ENCODE results near the gene PCDHGA8. TPM values are rescaled to one million over a fixed set of nuclear protein-coding genes. Genes with fewer than 3 reads are reported as not detected.
"Not testable (repeated sequence)": the region's sequence is repeated elsewhere in the genome, so short reads cannot be mapped to it uniquely, and the experiment has no call there.

PCDHGA8 gene
- total RNA-seq: 0.07 and 0.15 TPM in 2 replicates

DNA sequence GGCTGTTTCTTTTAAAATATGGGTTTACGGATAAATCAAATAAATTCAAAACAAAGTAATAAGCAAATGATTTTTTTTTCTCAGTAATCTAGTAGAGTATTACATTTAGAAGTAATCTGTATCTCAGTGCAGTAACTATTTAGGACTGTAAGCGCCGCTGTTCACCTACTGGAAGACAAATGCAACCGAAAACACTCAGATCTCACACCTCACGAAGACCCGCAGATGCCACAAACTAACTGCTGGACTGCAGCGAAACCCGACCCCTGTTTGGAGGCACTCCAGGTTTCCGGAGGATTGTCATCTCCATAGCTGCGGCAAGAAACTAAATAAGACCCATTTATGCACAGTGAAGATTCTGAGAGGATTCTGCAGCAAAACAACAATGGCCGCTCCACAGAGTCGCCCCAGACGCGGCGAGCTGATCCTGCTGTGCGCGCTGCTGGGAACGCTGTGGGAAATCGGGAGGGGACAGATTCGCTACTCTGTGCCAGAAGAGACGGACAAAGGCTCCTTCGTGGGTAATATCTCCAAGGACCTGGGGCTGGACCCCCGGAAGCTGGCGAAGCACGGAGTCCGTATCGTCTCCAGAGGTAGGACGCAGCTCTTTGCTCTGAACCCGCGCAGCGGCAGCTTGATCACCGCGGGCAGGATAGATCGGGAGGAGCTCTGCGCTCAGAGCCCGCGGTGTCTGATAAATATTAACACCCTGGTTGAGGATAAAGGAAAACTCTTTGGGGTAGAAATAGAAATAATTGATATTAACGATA, at the start of gene PCDHGA8:
PCDHGA8 (plus strand) TSS at position 205 of the 770 bp plus-strand sequence; CDS start at position 386, 181 bp downstream.
- intact Hi-C loops (cut with micrococcal nuclease): no loop called here

DNA sequence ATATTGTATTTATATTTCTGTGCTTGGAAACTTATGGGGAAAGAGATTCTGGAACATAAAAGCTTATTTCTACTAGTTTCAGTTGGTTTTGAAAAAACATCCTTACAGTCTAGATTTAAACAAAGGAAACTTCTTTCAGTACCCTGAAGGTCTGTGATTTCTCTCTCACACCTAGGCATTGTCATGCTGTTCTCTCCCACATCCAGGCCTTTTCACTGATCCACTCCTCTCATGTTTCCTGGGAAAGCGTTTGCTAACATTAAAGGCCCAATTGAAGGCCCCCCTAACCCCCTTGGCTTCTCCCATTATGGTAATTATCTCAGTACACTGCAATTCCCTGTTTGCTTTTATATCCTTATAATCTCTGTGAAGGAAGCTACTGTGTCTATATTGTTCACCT, 49.7 kb upstream of the PCDHGA8 start:
- intact Hi-C loops (cut with micrococcal nuclease): loop anchor here (5.0 kb wide), 2 partner anchors 170 to 215 kb away; no protein-coding TSS in a partner anchor

DNA sequence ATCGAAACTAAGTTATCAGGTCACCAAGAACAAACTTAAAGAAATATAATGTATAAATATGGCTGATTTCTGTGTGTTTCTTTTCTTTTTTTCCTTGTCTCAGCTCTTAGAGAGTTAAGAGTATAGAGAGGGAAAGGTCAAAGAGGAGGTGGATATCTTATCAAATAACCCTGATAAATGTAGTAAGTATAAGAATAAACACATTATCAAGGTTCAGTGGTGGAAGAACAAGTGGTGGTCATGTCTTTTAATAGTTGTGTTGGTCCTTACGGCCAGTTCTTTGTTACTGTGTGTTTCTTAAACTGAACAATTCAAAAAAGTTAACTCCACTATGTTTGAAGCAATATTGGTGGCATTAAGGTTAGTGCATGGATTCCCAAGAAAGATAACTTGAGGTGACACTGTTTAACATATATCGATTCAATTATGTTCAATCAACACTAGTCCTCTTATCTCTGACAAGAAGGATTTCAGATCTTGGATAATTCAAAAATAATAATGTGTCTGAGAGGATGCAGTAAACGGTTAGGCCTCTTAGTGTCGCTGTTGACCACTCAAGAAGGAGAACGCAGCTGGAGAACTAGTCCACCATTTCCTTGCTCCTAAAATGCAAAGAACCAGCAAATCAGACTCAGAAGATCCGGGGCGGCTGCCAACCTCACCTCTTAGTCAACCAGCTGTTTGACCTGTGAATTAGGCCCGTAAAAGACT, 49.0 kb upstream of the PCDHGA8 start, which contains the start of gene PCDHGA3:
PCDHGA3 (plus strand) TSS at position 588 of the 711 bp plus-strand sequence. CDS start 205 bp downstream, outside the sequence.
- intact Hi-C loops (cut with micrococcal nuclease): loop anchor here (5.0 kb wide), 2 partner anchors 169 to 214 kb away; no protein-coding TSS in a partner anchor

DNA sequence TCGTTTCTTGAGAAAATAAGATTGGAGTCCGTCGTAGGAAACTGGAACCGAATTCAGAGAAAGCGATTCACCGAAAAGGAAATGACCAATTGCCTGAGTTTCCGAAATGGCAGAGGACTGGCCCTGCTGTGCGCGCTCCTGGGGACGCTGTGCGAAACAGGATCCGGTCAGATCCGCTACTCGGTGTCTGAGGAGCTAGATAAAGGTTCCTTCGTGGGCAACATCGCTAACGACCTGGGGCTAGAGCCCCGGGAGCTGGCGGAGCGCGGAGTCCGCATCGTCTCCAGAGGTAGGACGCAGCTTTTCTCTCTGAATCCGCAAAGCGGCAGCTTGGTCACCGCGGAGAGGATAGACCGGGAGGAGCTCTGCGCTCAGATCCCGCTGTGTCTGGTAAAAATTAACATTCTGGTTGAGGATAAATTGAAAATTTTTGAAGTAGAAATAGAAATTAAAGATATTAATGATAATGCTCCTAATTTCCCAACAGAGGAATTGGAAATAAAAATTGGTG, 48.4 kb upstream of the PCDHGA8 start:
- intact Hi-C loops (cut with micrococcal nuclease): loop anchor here (5.0 kb wide), 2 partner anchors 168 to 213 kb away; no protein-coding TSS in a partner anchor

DNA sequence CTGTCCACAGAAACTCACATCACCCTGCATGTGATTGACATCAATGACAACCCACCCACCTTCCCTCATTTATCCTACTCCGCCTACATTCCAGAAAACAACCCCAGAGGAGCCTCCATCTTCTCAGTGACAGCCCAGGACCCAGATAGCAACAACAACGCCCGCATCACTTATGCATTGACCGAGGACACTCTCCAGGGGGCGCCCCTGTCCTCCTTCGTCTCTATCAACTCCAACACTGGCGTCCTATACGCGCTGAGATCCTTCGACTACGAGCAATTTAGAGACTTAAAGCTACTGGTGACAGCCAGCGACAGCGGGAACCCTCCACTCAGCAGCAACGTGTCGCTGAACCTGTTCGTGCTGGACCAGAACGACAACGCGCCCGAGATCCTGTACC, 47.1 kb upstream of the PCDHGA8 start:
- intact Hi-C loops (cut with micrococcal nuclease): no loop called here

DNA sequence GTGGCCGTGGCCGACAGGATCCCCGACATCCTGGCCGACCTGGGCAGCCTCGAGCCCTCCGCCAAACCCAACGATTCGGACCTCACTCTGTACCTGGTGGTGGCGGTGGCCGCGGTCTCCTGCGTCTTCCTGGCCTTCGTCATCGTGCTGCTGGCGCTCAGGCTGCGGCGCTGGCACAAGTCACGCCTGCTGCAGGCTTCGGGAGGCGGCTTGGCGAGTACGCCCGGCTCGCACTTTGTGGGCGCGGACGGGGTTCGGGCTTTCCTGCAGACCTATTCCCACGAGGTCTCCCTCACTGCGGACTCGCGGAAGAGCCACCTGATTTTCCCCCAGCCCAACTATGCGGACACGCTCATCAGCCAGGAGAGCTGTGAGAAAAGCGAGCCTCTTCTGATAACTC, 46.4 kb upstream of the PCDHGA8 start:
- intact Hi-C loops (cut with micrococcal nuclease): not testable (repeated sequence)

DNA sequence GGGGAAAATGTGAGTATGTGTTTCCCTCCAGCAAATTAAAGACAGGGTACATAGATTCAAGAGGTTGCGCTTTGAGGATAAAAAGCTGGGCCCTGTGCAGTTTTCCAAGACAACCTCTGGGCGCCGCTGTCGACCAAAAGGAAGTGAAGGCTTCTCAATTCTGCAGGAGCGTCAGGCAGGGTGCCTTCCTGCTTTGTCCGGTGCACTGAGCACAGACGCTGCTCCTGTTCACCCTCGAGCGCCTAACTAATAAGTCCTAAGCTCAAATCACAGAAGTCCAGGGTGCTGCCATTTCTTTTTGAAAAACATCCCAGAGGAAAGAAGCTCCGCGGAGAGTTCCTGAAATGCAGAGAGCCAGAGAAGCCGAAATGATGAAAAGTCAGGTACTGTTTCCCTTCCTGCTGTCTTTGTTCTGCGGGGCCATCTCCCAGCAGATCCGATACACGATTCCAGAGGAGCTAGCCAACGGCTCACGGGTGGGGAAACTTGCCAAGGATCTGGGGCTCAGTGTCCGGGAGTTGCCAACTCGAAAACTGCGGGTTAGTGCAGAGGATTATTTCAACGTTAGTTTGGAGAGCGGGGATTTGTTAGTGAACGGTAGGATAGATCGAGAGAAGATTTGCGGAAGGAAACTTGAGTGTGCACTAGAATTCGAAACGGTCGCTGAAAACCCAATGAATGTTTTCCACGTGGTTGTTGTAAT, 42.4 kb upstream of the PCDHGA8 start, which contains the start of gene PCDHGB1:
PCDHGB1 (plus strand) TSS at position 183 of the 703 bp plus-strand sequence; CDS start at position 345, 162 bp downstream.
- intact Hi-C loops (cut with micrococcal nuclease): no loop called here

DNA sequence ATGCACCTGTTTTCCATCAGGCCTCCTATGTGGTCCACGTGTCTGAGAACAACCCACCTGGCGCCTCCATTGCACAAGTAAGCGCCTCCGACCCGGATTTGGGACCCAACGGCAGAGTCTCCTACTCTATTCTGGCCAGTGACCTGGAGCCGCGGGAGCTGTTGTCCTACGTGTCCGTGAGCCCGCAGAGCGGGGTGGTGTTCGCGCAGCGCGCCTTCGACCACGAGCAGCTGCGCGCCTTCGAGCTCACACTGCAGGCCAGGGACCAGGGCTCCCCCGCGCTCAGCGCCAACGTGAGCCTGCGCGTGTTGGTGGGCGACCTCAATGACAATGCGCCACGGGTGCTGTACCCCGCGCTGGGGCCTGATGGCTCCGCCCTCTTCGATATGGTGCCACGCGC, 40.8 kb upstream of the PCDHGA8 start:
- intact Hi-C loops (cut with micrococcal nuclease): no loop called here

DNA sequence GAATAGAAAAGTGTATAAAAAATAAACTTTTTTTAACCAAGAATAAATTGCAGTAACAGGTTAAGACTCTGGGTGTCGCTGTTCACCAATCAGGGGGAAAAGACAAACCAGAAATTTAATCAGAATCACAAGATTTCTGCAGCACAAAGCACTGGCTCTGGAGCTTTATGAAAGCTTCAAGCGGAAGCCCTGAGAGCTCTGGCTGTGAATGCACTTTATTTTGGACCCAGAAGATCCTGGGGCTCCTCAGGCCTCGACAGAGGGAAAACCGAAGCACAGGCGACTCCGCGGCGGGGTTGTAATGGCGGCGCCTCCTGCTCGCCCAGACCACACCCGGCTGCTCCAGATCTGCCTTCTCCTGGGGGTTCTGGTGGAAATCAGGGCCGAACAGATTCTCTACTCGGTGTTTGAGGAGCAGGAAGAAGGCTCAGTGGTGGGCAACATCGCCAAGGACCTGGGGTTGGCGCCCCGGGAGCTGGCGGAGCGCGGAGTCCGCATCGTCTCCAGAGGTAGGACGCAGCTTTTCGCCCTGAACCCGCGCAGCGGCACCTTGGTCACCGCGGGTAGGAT, 37.4 kb upstream of the PCDHGA8 start, which contains the start of gene PCDHGA4:
PCDHGA4 (plus strand) TSS at position 122 of the 570 bp plus-strand sequence; CDS start at position 209, 87 bp downstream.
- intact Hi-C loops (cut with micrococcal nuclease): loop anchor here (1.0 to 5.0 kb wide), 2 partner anchors 35 to 67 kb away; partner anchors contain the start of genes PCDHGA11 and TAF7

DNA sequence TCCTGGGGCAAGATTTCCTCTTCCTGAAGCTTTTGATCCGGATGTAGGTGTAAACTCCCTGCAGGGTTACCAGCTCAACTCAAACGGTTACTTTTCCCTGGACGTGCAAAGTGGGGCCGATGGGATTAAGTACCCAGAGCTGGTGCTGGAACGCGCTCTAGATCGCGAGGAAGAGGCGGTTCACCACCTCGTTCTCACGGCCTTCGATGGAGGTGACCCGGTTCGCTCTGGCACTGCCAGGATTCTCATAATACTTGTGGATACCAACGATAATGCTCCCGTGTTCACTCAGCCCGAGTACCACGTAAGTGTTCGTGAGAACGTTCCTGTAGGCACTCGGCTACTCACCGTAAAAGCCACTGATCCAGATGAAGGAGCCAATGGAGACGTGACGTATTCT, 36.8 kb upstream of the PCDHGA8 start:
- intact Hi-C loops (cut with micrococcal nuclease): loop anchor here (5.0 kb wide), 1 partner anchor 67 kb away; the partner anchor contains the start of gene PCDHGA11

DNA sequence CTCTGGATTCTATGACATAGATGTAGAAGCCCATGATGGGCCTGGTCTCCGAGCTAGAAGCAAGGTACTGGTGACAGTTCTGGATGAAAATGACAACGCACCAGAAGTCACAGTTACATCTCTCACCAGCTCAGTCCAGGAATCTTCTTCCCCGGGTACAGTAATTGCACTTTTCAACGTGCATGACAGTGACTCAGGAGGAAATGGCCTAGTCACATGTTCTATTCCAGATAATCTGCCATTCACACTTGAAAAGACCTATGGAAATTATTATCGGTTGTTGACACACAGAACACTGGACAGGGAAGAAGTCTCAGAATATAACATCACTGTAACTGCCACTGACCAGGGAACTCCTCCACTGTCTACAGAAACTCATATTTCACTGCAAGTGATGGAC, 36.3 kb upstream of the PCDHGA8 start:
- intact Hi-C loops (cut with micrococcal nuclease): loop anchor here (5.0 kb wide), 1 partner anchor 66 kb away; the partner anchor contains the start of gene PCDHGA11

DNA sequence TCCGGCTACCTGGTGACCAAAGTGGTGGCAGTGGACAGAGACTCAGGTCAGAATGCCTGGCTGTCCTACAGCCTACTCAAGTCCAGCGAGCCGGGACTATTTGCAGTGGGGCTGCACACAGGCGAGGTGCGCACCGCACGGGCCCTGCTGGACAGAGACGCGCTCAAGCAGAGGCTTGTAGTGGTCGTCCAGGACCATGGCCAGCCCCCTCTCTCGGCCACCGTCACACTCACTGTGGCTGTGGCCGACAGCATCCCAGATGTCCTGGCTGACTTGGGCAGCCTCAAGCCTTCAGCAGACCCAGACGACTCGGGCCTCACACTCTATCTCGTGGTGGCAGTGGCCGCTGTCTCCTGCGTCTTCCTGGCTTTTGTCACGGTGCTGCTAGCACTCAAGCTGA, 35.5 kb upstream of the PCDHGA8 start:
- intact Hi-C loops (cut with micrococcal nuclease): loop anchor here (5.0 kb wide), 1 partner anchor 65 kb away; the partner anchor contains the start of gene PCDHGA11

DNA sequence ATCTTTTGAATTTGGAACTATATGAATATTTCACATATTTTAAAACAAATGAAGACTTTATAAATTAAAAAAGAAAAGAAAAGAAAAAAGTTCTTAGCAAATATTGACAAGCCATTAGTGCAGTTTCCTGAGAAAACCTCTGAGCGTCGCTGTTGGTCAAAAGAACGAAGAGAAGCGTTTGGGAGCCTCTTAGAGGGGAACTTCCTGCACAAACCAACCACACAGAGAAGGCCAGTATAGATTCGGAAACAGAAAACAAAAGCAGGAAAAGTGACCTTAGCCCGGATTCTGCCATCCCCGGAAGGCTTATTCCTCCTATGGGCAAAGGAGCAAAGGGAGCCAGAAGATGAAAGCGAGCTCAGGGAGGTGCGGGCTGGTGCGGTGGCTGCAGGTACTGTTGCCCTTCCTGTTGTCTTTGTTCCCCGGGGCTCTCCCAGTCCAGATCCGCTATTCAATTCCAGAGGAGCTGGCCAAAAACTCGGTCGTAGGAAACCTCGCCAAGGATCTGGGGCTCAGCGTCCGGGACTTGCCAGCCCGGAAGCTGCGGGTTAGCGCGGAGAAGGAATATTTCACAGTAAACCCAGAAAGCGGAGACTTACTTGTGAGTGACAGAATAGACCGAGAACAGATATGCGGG, 32.5 kb upstream of the PCDHGA8 start, which contains the start of gene PCDHGB2:
PCDHGB2 (plus strand) TSS at position 205 of the 637 bp plus-strand sequence; CDS start at position 347, 142 bp downstream.
- intact Hi-C loops (cut with micrococcal nuclease): loop anchor here (1.0 to 10.0 kb wide), 11 partner anchors 37 to 535 kb away; partner anchors contain the start of genes PCDHA11, PCDHA5, PCDHA6 and PCDHB10

DNA sequence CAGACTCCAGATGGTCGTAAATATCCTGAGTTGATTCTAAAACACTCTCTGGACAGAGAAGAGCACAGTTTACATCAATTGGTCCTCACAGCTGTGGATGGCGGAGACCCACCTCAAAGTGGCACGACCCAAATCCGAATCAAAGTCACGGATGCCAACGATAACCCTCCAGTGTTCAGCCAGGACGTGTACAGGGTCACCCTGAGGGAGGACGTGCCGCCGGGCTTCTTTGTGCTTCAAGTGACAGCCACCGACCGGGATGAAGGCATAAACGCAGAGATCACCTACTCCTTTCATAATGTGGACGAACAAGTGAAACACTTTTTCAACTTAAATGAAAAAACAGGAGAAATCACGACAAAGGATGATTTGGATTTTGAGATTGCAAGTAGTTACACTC, 31.7 kb upstream of the PCDHGA8 start:
- intact Hi-C loops (cut with micrococcal nuclease): loop anchor here (5.0 to 10.0 kb wide), 6 partner anchors 37 to 536 kb away; partner anchors contain the start of genes PCDHA11, PCDHA5, PCDHA6 and PCDHB10

DNA sequence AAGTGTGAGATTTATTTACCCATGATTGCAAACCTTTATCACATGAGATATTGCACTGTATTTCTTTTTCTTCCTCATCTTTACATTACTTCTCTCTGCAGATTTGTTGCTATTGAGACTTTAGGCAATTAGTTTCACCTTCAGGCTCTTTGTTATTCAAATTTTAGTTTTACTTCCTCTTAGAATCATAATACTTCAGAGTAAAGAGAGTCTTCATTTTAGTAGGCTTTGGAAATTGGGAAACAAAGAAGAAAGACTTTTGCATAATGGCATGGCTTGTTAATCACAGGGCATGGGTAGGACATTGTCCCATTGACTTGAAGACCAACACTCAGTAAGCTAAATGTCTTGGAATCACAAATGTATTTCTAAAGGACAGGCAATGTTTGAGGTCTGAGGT, 29.7 kb upstream of the PCDHGA8 start:
- intact Hi-C loops (cut with micrococcal nuclease): loop anchor here (5.0 to 10.0 kb wide), 6 partner anchors 35 to 538 kb away; partner anchors contain the start of genes PCDHA11, PCDHA5, PCDHA6 and PCDHB10

DNA sequence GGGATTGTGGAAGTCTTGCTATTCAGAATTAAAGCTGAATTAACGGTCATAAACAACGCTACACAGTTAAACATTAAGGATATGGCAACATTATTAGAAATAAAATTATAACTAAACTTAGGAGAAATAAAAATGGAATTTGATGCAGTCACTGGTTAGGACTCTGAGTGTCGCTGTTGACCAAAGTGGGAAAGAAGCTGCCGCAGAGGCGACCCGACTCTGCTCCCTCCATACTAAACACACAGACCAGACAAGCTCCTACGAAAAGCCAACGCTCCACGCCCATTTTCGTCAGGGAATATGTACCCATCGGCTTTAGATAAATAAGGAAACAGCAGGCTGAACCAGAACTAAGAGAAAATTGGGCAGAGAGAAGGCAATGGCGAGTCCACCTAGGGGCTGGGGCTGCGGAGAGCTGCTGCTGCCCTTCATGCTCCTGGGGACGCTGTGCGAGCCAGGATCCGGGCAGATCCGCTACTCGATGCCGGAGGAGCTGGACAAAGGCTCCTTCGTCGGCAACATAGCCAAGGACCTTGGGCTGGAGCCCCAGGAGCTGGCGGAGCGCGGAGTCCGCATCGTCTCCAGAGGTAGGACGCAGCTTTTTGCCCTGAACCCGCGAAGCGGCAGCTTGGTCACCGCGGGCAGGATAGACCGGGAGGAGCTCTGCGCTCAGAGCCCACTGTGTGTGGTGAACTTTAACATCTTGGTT, 28.3 kb upstream of the PCDHGA8 start, which contains the start of gene PCDHGA5:
PCDHGA5 (plus strand) TSS at position 211 of the 709 bp plus-strand sequence; CDS start at position 380, 169 bp downstream.
- intact Hi-C loops (cut with micrococcal nuclease): loop anchor here (5.0 to 10.0 kb wide), 6 partner anchors 33 to 539 kb away; partner anchors contain the start of genes PCDHA11, PCDHA5, PCDHA6 and PCDHB10

DNA sequence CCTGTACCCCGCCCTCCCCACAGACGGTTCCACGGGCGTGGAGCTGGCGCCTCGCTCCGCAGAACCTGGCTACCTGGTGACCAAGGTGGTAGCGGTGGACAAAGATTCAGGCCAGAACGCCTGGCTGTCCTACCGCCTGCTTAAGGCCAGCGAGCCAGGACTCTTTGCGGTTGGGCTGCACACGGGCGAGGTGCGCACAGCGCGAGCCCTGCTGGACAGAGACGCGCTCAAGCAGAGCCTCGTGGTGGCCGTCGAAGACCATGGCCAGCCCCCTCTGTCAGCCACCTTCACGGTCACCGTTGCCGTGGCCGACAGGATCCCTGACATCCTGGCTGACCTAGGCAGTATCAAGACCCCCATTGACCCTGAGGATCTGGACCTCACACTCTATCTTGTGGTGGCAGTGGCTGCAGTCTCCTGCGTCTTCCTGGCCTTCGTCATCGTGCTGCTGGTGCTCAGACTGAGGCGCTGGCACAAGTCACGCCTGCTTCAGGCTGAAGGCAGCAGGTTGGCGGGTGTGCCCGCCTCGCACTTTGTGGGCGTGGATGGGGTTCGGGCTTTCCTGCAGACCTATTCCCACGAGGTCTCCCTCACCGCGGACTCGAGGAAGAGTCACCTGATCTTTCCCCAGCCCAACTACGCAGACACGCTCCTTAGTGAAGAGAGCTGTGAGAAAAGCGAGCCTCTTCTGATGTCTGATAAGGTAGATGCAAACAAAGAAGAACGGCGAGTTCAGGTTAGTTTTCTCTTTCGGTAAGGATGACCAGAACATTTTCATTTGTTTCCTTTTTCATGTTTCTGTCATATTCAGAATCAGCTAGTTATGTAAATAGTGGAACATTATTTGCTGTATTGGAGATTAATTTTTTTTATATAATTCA, 26.2 kb upstream of the PCDHGA8 start:
- intact Hi-C loops (cut with micrococcal nuclease): loop anchor here (10.0 kb wide), 4 partner anchors 131 to 541 kb away; partner anchors contain the start of genes PCDHA11, PCDHA5, PCDHA6 and PCDHB10

Data from T-helper 1 cell treated with Interleukin-12 subunit alpha and Interleukin-12 subunit beta and Interleukin-4 antibody, amounts not matched to agents 30 ng/mL and 1 ng/mL, for 36 hours (primary cell).